Lower lobe of right lung (tissue), 2 donors: ENCODE results near the gene EPHA5. TPM values are rescaled to one million over a fixed set of nuclear protein-coding genes. Genes with fewer than 3 reads are reported as not detected.

Experiments
- ATAC-seq, 2 donors: fragments of 200-7000 bp; cut with Tn5 transposase; one replicate each; pipeline ENCODE4 v1.9.1; 2020 to 2022; ENCODE audit warnings: mild to moderate bottlenecking in 2 of 2, moderate library complexity in 2 of 2
- DNase-seq: peaks from one replicate; pipeline ENCODE4 v3.0.0-alpha.2; 2020
- H3K27ac ChIP-seq: fragments of 200-600 bp; one replicate; pipeline ENCODE4 v1.8.0; 2022
- H3K27me3 ChIP-seq: fragments of 200-600 bp; one replicate; pipeline ENCODE4 v1.8.0; 2022; ENCODE audit warnings: low read depth
- H3K36me3 ChIP-seq: fragments of 200-600 bp; one replicate; pipeline ENCODE4 v1.8.0; 2022; ENCODE audit warnings: mild to moderate bottlenecking
- H3K4me1 ChIP-seq: fragments of 200-600 bp; one replicate; pipeline ENCODE4 v1.8.0; 2022
- H3K4me3 ChIP-seq: fragments of 200-600 bp; one replicate; pipeline ENCODE4 v1.8.0; 2022; ENCODE audit warnings: mild to moderate bottlenecking
- H3K9me3 ChIP-seq: fragments of 200-600 bp; one replicate; pipeline ENCODE4 v1.8.0; 2022
- intact Hi-C: fragments of 100-400 bp; cut with DNase I; formaldehyde crosslinking; loops from one replicate; pipeline ENCODE4 v1.11.0; 2022
- total RNA-seq: library from RNA; stranded (reverse); fragmentation: NEBNext Ultra II Directional; extraction: Animal tissue kit (Norgen Biotek cat#: 25700); gene quantifications from one replicate; pipeline ENCODE4 v1.2.1, GENCODE V29; 2021
- TF ChIP-seq, protein P1 (sequence below): fragments of 200-600 bp; IDR thresholded peaks from one replicate; pipeline ENCODE4 v1.8.0; 2022; ENCODE audit warnings: antibody characterized with exemption, mild to moderate bottlenecking
- donor health status: DM: no; HTN: yes; CAD: no; lungs with severe emphysema.

Gene EPHA5
- total RNA-seq, 1 donor from 2014 or later: 0.09 TPM

DNA sequence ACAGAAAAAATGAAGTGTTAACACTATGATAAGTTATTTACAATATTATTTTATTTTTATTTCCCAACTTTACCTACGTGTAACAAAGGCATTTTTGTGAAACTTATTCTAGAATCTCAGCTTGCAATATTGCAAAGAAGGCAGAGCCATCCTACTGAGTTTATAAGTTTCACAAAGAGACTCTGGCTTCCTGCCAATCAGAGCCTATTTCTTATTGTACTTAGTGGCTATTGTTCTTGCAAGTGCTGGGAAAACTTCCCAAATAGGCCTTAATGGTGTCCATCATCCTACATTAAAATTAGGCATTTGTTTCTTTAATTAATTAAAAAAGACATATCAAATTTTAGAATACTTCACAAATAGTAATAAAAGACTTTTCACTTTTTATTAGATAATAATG is 233.2 kb downstream of the EPHA5 start:
- no peak overlapping the region for H3K27ac ChIP-seq
- intact Hi-C loops: no loop called here
- ATAC-seq: no peak
- TF ChIP-seq, protein P1, sequence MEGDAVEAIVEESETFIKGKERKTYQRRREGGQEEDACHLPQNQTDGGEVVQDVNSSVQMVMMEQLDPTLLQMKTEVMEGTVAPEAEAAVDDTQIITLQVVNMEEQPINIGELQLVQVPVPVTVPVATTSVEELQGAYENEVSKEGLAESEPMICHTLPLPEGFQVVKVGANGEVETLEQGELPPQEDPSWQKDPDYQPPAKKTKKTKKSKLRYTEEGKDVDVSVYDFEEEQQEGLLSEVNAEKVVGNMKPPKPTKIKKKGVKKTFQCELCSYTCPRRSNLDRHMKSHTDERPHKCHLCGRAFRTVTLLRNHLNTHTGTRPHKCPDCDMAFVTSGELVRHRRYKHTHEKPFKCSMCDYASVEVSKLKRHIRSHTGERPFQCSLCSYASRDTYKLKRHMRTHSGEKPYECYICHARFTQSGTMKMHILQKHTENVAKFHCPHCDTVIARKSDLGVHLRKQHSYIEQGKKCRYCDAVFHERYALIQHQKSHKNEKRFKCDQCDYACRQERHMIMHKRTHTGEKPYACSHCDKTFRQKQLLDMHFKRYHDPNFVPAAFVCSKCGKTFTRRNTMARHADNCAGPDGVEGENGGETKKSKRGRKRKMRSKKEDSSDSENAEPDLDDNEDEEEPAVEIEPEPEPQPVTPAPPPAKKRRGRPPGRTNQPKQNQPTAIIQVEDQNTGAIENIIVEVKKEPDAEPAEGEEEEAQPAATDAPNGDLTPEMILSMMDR: no peak
- H3K36me3 ChIP-seq: no peaks in the 10 kb centered on the region
- DNase-seq: no peak
- no peaks in the 10 kb centered on the region for H3K4me1 ChIP-seq
- H3K27me3 ChIP-seq: no peaks in the 10 kb centered on the region
- no peaks in the 10 kb centered on the region for H3K9me3 ChIP-seq
- H3K4me3 ChIP-seq: no peak overlapping the region

DNA sequence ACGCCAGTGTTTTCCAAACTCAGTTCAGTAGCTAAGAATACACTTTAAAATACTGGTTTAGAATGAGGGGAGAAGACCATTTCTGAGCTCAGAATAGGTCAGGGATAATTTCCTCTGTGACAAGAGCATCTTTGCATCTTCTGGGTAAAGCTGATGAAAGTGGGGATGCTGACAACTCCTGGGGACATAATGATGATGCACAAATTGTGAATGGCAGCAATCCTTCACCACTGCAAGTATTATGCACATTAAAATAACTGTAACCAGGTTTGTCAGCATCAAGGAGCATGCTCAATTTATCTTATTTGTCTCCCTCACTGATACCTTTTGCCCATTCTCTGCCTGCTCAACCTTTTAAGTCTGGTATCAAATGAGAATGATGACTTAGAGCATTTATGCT is 248.2 kb downstream of the EPHA5 start:
- intact Hi-C loops: no loop called here
- Histone ChIP-seq H3K27ac (no peak overlapping the region), H3K27me3 (no peaks in the 10 kb centered on the region), H3K36me3 (no peaks in the 10 kb centered on the region), H3K4me1 (no peaks in the 10 kb centered on the region), H3K9me3 (no peaks in the 10 kb centered on the region), H3K4me3 (no peak overlapping the region)
- no peak for DNase-seq
- TF ChIP-seq, protein P1: no peak
- ATAC-seq: no peak

GRCh38 chr4:65420036-65420435 is 250.3 kb downstream of the EPHA5 start:
- Histone ChIP-seq H3K36me3 (no peaks in the 10 kb centered on the region), H3K4me3 (no peak overlapping the region), H3K27ac (no peak overlapping the region), H3K27me3 (no peaks in the 10 kb centered on the region), H3K9me3 (no peaks in the 10 kb centered on the region), H3K4me1 (no peaks in the 10 kb centered on the region)
- intact Hi-C loops: no loop called here
- DNase-seq (no peak), ATAC-seq (no peak)
- TF ChIP-seq, protein P1: no peak

DNA sequence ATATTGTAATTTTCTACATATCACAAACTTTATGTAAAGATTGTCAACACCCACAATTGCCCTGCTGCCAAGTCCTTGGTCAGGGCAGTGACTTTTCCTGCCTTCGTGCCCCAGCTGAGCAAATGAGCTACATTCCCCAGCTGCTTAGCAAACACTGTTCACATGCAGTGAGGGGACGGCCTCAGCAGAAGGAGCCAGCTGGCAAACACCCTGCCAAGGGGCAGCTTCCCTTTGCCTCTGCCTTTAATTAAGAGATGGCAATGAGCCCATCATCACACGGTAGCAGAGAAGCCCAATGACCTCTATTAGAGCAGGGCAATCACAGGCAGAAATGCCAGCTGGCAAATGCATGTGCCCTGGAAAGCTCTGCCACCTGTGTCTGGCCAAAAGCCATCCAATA is 253.4 kb downstream of the EPHA5 start:
- Histone ChIP-seq H3K27ac (no peak overlapping the region), H3K4me1 (no peaks in the 10 kb centered on the region), H3K9me3 (no peaks in the 10 kb centered on the region), H3K27me3 (no peaks in the 10 kb centered on the region), H3K36me3 (no peaks in the 10 kb centered on the region), H3K4me3 (no peak overlapping the region)
- peak in 1 of 2 donors; percentile 51 for ATAC-seq
- TF ChIP-seq, protein P1: no peak
- intact Hi-C loops: no loop called here
- DNase-seq: no peak

- intact Hi-C loops: no loop called here
- ATAC-seq: no peak
Observed at GRCh38 chr4:65407483-65407882, 262.8 kb downstream of the EPHA5 start.

More at GRCh38 chr4:65407483-65407882, 262.8 kb downstream of the EPHA5 start:
- TF ChIP-seq, protein P1: no peak
- no peaks in the 10 kb centered on the region for H3K27me3 ChIP-seq
- no peak overlapping the region for H3K4me3 ChIP-seq
- H3K27ac ChIP-seq: no peak overlapping the region
- no peak for DNase-seq
- H3K9me3 ChIP-seq: no peaks in the 10 kb centered on the region
- no peaks in the 10 kb centered on the region for H3K4me1 ChIP-seq
- no peaks in the 10 kb centered on the region for H3K36me3 ChIP-seq
